Rectal smooth muscle tissue (tissue), 1 donor: Measurements from ENCODE around the gene VPS51.

Source experiments
- H3K27ac ChIP-seq: one replicate; pipeline ENCODE4 v1.7.0; 2013; ENCODE audit warnings: low read depth, low read length, inconsistent platforms
- H3K27me3 ChIP-seq: one replicate; pipeline ENCODE4 v1.7.0; 2013; ENCODE audit warnings: low read length; ENCODE audit not compliant: control insufficient read depth, insufficient read depth
- H3K36me3 ChIP-seq: one replicate; pipeline ENCODE4 v1.7.0; 2013; ENCODE audit warnings: low read length; ENCODE audit not compliant: control insufficient read depth, insufficient read depth
- H3K4me1 ChIP-seq: one replicate; pipeline ENCODE4 v1.7.0; 2013; ENCODE audit warnings: low read length; ENCODE audit not compliant: control insufficient read depth, insufficient read depth
- H3K4me3 ChIP-seq: one replicate; pipeline ENCODE4 v1.7.0; 2013; ENCODE audit warnings: low read length
- H3K9ac ChIP-seq: one replicate; pipeline ENCODE4 v1.7.0; 2013; ENCODE audit warnings: low read length

Gene VPS51

GRCh38 chr11:65095974-65096806, at the start of gene VPS51:
VPS51 (plus strand) TSS chr11:65096214; CDS start chr11:65096251, 37 bp downstream.
- H3K27ac ChIP-seq = peak within 1 kb of the TSS; percentile 76
- peaks cover 10% of the 10 kb centered on the region for H3K4me1 ChIP-seq
- no peaks in the 10 kb centered on the region for H3K27me3 ChIP-seq
- H3K36me3 ChIP-seq = no peaks in the 10 kb centered on the region
- peak within 1 kb of the TSS; percentile 66 for H3K4me3 ChIP-seq
- H3K9ac ChIP-seq = peak within 1 kb of the TSS; percentile 32

- Histone ChIP-seq H3K27ac (peak overlapping the region; percentile 34), H3K27me3 (no peaks in the 10 kb centered on the region), H3K9ac (no peak overlapping the region), H3K4me3 (peak overlapping the region; percentile 68), H3K36me3 (no peaks in the 10 kb centered on the region), H3K4me1 (no peaks in the 10 kb centered on the region)
Observed at GRCh38 chr11:65047581-65048422, 48.2 kb upstream of the VPS51 start.

- H3K9ac ChIP-seq = no peak overlapping the region
- no peaks in the 10 kb centered on the region for H3K4me1 ChIP-seq
- H3K36me3 ChIP-seq = no peaks in the 10 kb centered on the region
- H3K4me3 ChIP-seq = no peak overlapping the region
- no peaks in the 10 kb centered on the region for H3K27me3 ChIP-seq
- no peak overlapping the region for H3K27ac ChIP-seq
Observed at GRCh38 chr11:65051398-65051858, 44.6 kb upstream of the VPS51 start.

- Histone ChIP-seq H3K36me3 (no peaks in the 10 kb centered on the region), H3K4me1 (no peaks in the 10 kb centered on the region), H3K4me3 (no peak overlapping the region), H3K27me3 (no peaks in the 10 kb centered on the region), H3K9ac (no peak overlapping the region), H3K27ac (no peak overlapping the region)
Observed at GRCh38 chr11:65053827-65054508, 42.0 kb upstream of the VPS51 start.

GRCh38 chr11:65055538-65055937, 40.5 kb upstream of the VPS51 start:
- Histone ChIP-seq H3K36me3 (no peaks in the 10 kb centered on the region), H3K4me1 (no peaks in the 10 kb centered on the region), H3K9ac (no peak overlapping the region), H3K4me3 (no peak overlapping the region), H3K27ac (no peak overlapping the region), H3K27me3 (no peaks in the 10 kb centered on the region)

- no peaks in the 10 kb centered on the region for H3K36me3 ChIP-seq
- no peaks in the 10 kb centered on the region for H3K4me1 ChIP-seq
- no peak overlapping the region for H3K4me3 ChIP-seq
- no peak overlapping the region for H3K27ac ChIP-seq
- H3K27me3 ChIP-seq = no peaks in the 10 kb centered on the region
- no peak overlapping the region for H3K9ac ChIP-seq
Observed at GRCh38 chr11:65056999-65057398, 39.0 kb upstream of the VPS51 start.

- H3K36me3 ChIP-seq = no peaks in the 10 kb centered on the region
- H3K4me1 ChIP-seq = no peaks in the 10 kb centered on the region
- H3K4me3 ChIP-seq = peak overlapping the region; percentile 8
- no peaks in the 10 kb centered on the region for H3K27me3 ChIP-seq
- no peak overlapping the region for H3K27ac ChIP-seq
- no peak overlapping the region for H3K9ac ChIP-seq
Observed at GRCh38 chr11:65057526-65057925, 38.5 kb upstream of the VPS51 start.

GRCh38 chr11:65058012-65058411, 38.0 kb upstream of the VPS51 start:
- no peaks in the 10 kb centered on the region for H3K4me1 ChIP-seq
- no peak overlapping the region for H3K27ac ChIP-seq
- H3K36me3 ChIP-seq = no peaks in the 10 kb centered on the region
- no peaks in the 10 kb centered on the region for H3K27me3 ChIP-seq
- no peak overlapping the region for H3K9ac ChIP-seq
- H3K4me3 ChIP-seq = peak overlapping the region; percentile 8

- Histone ChIP-seq H3K36me3 (no peaks in the 10 kb centered on the region), H3K4me3 (peak within 1 kb of the TSS; percentile 8), H3K27me3 (no peaks in the 10 kb centered on the region), H3K27ac (no peak within 1 kb of the TSS), H3K4me1 (no peaks in the 10 kb centered on the region), H3K9ac (no peak within 1 kb of the TSS)
Observed at GRCh38 chr11:65058419-65059054, 37.5 kb upstream of the VPS51 start, which contains the start of gene NAALADL1. NAALADL1 (minus strand) TSS chr11:65058553; CDS start chr11:65058521, 32 bp downstream.

GRCh38 chr11:65059523-65059922, 36.5 kb upstream of the VPS51 start:
- Histone ChIP-seq H3K27ac (no peak overlapping the region), H3K4me3 (no peak overlapping the region), H3K4me1 (no peaks in the 10 kb centered on the region), H3K27me3 (no peaks in the 10 kb centered on the region), H3K36me3 (no peaks in the 10 kb centered on the region), H3K9ac (no peak overlapping the region)

- H3K4me3 ChIP-seq = no peak overlapping the region
- no peak overlapping the region for H3K9ac ChIP-seq
- H3K27me3 ChIP-seq = no peaks in the 10 kb centered on the region
- H3K27ac ChIP-seq = no peak overlapping the region
- no peaks in the 10 kb centered on the region for H3K36me3 ChIP-seq
- no peaks in the 10 kb centered on the region for H3K4me1 ChIP-seq
Observed at GRCh38 chr11:65059959-65060824, 35.8 kb upstream of the VPS51 start.
